DOHH2 (cell line): ENCODE results near the gene ZNF593.

Experiments
- CTCF ChIP-seq: fragments of 200-600 bp; sonication (generic); IDR thresholded peaks from one replicate; pipeline ENCODE4 v1.5.1; 2014; ENCODE audit warnings: antibody characterized with exemption, mild to moderate bottlenecking, low read depth, low read length; ENCODE audit not compliant: poor library complexity, severe bottlenecking
- EZH2phosphoT487 ChIP-seq: fragments of 200-600 bp; sonication (generic); IDR thresholded peaks from 2 replicates; pipeline ENCODE4 v1.6.1; 2017; ENCODE audit warnings: borderline replicate concordance, mild to moderate bottlenecking, antibody characterized with exemption, low read length, moderate library complexity, mixed read lengths

GRCh38 chr1:26212726-26213125 lies 43.0 kb downstream of the ZNF593 start:
- TF ChIP-seq CTCF (no peak), EZH2phosphoT487 (no peak)
